ENCODE data around the gene BAZ2A.

- TF ChIP-seq, protein P1, sequence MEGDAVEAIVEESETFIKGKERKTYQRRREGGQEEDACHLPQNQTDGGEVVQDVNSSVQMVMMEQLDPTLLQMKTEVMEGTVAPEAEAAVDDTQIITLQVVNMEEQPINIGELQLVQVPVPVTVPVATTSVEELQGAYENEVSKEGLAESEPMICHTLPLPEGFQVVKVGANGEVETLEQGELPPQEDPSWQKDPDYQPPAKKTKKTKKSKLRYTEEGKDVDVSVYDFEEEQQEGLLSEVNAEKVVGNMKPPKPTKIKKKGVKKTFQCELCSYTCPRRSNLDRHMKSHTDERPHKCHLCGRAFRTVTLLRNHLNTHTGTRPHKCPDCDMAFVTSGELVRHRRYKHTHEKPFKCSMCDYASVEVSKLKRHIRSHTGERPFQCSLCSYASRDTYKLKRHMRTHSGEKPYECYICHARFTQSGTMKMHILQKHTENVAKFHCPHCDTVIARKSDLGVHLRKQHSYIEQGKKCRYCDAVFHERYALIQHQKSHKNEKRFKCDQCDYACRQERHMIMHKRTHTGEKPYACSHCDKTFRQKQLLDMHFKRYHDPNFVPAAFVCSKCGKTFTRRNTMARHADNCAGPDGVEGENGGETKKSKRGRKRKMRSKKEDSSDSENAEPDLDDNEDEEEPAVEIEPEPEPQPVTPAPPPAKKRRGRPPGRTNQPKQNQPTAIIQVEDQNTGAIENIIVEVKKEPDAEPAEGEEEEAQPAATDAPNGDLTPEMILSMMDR (IDR thresholded peaks at IDR 0.05): no peak
- TF ChIP-seq REST (IDR thresholded peaks at IDR 0.05; ENCODE audit: insufficient read depth in 1 of 2, low read depth in 2 of 2, low read length in 1 of 2) (no peak), POLR2AphosphoS5 (IDR thresholded peaks at IDR 0.05; ENCODE audit: low read depth, low read length) (no peak), TCF7L2 (IDR thresholded peaks at IDR 0.05; ENCODE audit: low read depth, low read length) (no peak), SIN3A (IDR thresholded peaks at IDR 0.05; ENCODE audit: borderline replicate concordance, insufficient read depth, low read depth, low read length) (no peak)
These were observed 59.0 kb downstream of the BAZ2A start for GRCh38 chr12:56571121-56571520.

Data from Panc1 (cell line).